ENCODE data around the gene PPIP5K1.

Gene PPIP5K1

GRCh38 chr15:43487271-43487895 is 102.6 kb downstream of the PPIP5K1 start:
- no peak overlapping the region for H3K4me3 ChIP-seq (ENCODE audit: low read depth, low read length)
- no peak for TF ChIP-seq CTCF (IDR thresholded peaks at IDR 0.05; ENCODE audit: control insufficient read depth, extremely low read depth, insufficient read depth)
- no peak for DNase-seq (ENCODE audit: low read depth)

- TF ChIP-seq CTCF (IDR thresholded peaks at IDR 0.05; ENCODE audit: control insufficient read depth, extremely low read depth, insufficient read depth), result no peak
- no peak overlapping the region for H3K4me3 ChIP-seq (ENCODE audit: low read depth, low read length)
- DNase-seq (ENCODE audit: low read depth), result no peak
Measured at GRCh38 chr15:43484455-43484854, 105.6 kb downstream of the PPIP5K1 start.

Measured in LNCaP clone FGC (cell line).